ENCODE measurements around the gene PTPN3.

DNA sequence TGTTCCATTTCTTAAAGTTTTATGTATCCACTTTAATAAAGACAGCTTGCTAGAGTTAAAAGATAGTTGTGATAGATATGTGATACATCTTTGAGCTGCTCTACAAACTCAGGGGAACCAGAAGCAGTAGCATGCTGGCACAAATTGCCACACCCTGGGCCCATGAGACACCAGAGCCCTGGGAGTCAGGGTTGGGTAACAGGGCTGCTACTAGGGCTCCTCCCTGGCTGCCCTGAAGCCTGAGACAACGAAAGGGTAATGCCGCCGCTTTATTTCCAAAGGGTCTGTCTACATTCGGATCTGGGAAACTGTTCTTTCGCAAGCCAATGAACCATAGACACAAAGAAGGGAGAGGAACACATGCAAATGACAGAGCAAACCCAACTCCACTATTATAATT lies 29.2 kb downstream of the PTPN3 start:
- TF ChIP-seq EP300 (IDR thresholded peaks at IDR 0.05) (no peak), POLR2A (IDR thresholded peaks at IDR 0.05) (no peak)
- TF ChIP-seq, protein P1, sequence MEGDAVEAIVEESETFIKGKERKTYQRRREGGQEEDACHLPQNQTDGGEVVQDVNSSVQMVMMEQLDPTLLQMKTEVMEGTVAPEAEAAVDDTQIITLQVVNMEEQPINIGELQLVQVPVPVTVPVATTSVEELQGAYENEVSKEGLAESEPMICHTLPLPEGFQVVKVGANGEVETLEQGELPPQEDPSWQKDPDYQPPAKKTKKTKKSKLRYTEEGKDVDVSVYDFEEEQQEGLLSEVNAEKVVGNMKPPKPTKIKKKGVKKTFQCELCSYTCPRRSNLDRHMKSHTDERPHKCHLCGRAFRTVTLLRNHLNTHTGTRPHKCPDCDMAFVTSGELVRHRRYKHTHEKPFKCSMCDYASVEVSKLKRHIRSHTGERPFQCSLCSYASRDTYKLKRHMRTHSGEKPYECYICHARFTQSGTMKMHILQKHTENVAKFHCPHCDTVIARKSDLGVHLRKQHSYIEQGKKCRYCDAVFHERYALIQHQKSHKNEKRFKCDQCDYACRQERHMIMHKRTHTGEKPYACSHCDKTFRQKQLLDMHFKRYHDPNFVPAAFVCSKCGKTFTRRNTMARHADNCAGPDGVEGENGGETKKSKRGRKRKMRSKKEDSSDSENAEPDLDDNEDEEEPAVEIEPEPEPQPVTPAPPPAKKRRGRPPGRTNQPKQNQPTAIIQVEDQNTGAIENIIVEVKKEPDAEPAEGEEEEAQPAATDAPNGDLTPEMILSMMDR (IDR thresholded peaks at IDR 0.05): no peak
